ENCODE results near the gene FXN. TPM values are rescaled to one million over a fixed set of nuclear protein-coding genes. Genes with fewer than 3 reads are reported as not detected.
"Not testable (repeated sequence)": the region's sequence is repeated elsewhere in the genome, so short reads cannot be mapped to it uniquely, and the experiment has no call there.

The FXN gene
- total RNA-seq, 1 experiment from 2014 or later: 26.3 TPM

GRCh38 chr9:69103348-69103996, 67.9 kb downstream of the FXN start:
- H3K4me1 ChIP-seq (ENCODE audit: low read length); H3K36me3 ChIP-seq (ENCODE audit: insufficient read depth, low read length); H3K9me2 ChIP-seq (replicated peaks; ENCODE audit: insufficient read depth, low read length); H3K4me2 ChIP-seq (ENCODE audit: low read depth, low read length, poor library complexity, severe bottlenecking); H3K79me2 ChIP-seq (ENCODE audit: low read length); H3K9me3 ChIP-seq (ENCODE audit: low read length); H4K20me1 ChIP-seq (ENCODE audit: insufficient read depth, low read depth, low read length); H3K27me3 ChIP-seq (ENCODE audit: low read length); H3K9ac ChIP-seq (ENCODE audit: low read length); H2AFZ ChIP-seq (ENCODE audit: low read length); H3K27ac ChIP-seq (ENCODE audit: low read length); H3K4me3 ChIP-seq (ENCODE audit: low read length); DNase-seq: not testable (repeated sequence)

GRCh38 chr9:69104830-69105527, 69.4 kb downstream of the FXN start:
- no peaks in the 10 kb centered on the region for H4K20me1 ChIP-seq (ENCODE audit: insufficient read depth, low read depth, low read length)
- no peak overlapping the region for H3K4me2 ChIP-seq (ENCODE audit: low read depth, low read length, poor library complexity, severe bottlenecking)
- H3K27me3 ChIP-seq (ENCODE audit: low read length): no peaks in the 10 kb centered on the region
- DNase-seq: no peak
- H3K9me2 ChIP-seq (replicated peaks; ENCODE audit: insufficient read depth, low read length): no peaks in the 10 kb centered on the region
- no peaks in the 10 kb centered on the region for H3K4me1 ChIP-seq (ENCODE audit: low read length)
- H3K9me3 ChIP-seq (ENCODE audit: low read length): no peaks in the 10 kb centered on the region
- H3K36me3 ChIP-seq (ENCODE audit: insufficient read depth, low read length): no peaks in the 10 kb centered on the region
- H2AFZ ChIP-seq (ENCODE audit: low read length): no peak overlapping the region
- H3K9ac ChIP-seq (ENCODE audit: low read length): no peak overlapping the region
- no peak overlapping the region for H3K27ac ChIP-seq (ENCODE audit: low read length)
- H3K4me3 ChIP-seq (ENCODE audit: low read length): no peak overlapping the region
- H3K79me2 ChIP-seq (ENCODE audit: low read length): no peaks in the 10 kb centered on the region

- H3K27me3 ChIP-seq (ENCODE audit: low read length): no peaks in the 10 kb centered on the region
- H3K79me2 ChIP-seq (ENCODE audit: low read length): no peaks in the 10 kb centered on the region
- no peaks in the 10 kb centered on the region for H3K4me1 ChIP-seq (ENCODE audit: low read length)
- DNase-seq: no peak
- no peaks in the 10 kb centered on the region for H4K20me1 ChIP-seq (ENCODE audit: insufficient read depth, low read depth, low read length)
- H3K4me3 ChIP-seq (ENCODE audit: low read length): no peak overlapping the region
- no peak overlapping the region for H3K27ac ChIP-seq (ENCODE audit: low read length)
- no peak overlapping the region for H3K9ac ChIP-seq (ENCODE audit: low read length)
- H3K36me3 ChIP-seq (ENCODE audit: insufficient read depth, low read length): no peaks in the 10 kb centered on the region
- no peaks in the 10 kb centered on the region for H3K9me3 ChIP-seq (ENCODE audit: low read length)
- H2AFZ ChIP-seq (ENCODE audit: low read length): no peak overlapping the region
- no peaks in the 10 kb centered on the region for H3K9me2 ChIP-seq (replicated peaks; ENCODE audit: insufficient read depth, low read length)
- H3K4me2 ChIP-seq (ENCODE audit: low read depth, low read length, poor library complexity, severe bottlenecking): no peak overlapping the region
Measured at GRCh38 chr9:69107771-69108170, 72.2 kb downstream of the FXN start.

- not testable (repeated sequence) for H2AFZ ChIP-seq (ENCODE audit: low read length); H3K4me2 ChIP-seq (ENCODE audit: low read depth, low read length, poor library complexity, severe bottlenecking); H3K9me3 ChIP-seq (ENCODE audit: low read length); H3K79me2 ChIP-seq (ENCODE audit: low read length); H3K36me3 ChIP-seq (ENCODE audit: insufficient read depth, low read length); H3K27me3 ChIP-seq (ENCODE audit: low read length); H3K27ac ChIP-seq (ENCODE audit: low read length); H3K9ac ChIP-seq (ENCODE audit: low read length); H3K4me1 ChIP-seq (ENCODE audit: low read length); H3K9me2 ChIP-seq (replicated peaks; ENCODE audit: insufficient read depth, low read length); H3K4me3 ChIP-seq (ENCODE audit: low read length); DNase-seq; H4K20me1 ChIP-seq (ENCODE audit: insufficient read depth, low read depth, low read length)
Measured at GRCh38 chr9:69108706-69109105, 73.2 kb downstream of the FXN start.

DNA sequence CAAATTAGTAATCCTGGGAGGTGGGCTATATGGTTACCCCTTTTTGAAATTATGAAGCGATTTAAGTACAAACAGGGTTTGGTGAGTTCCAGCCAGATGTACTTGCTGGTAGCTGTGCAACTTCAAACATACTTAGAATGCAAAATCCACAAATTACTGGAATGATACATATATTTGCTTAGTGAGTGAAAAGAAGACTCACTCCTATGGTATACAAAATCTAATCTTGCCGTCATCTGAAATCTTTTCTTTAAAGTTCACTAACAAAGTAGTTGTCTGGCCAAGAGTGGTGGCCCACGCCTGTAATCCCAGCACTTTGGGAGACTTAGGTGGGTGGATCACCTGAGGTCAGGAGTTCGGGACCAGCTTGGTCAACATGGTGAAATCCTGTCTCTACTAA, 73.6 kb downstream of the FXN start:
- no peaks in the 10 kb centered on the region for H3K4me1 ChIP-seq (ENCODE audit: low read length)
- no peak overlapping the region for H2AFZ ChIP-seq (ENCODE audit: low read length)
- no peaks in the 10 kb centered on the region for H3K9me2 ChIP-seq (replicated peaks; ENCODE audit: insufficient read depth, low read length)
- no peak overlapping the region for H3K4me3 ChIP-seq (ENCODE audit: low read length)
- no peaks in the 10 kb centered on the region for H3K36me3 ChIP-seq (ENCODE audit: insufficient read depth, low read length)
- H3K27ac ChIP-seq (ENCODE audit: low read length): no peak overlapping the region
- H3K4me2 ChIP-seq (ENCODE audit: low read depth, low read length, poor library complexity, severe bottlenecking): no peak overlapping the region
- H4K20me1 ChIP-seq (ENCODE audit: insufficient read depth, low read depth, low read length): no peaks in the 10 kb centered on the region
- DNase-seq: no peak
- H3K9me3 ChIP-seq (ENCODE audit: low read length): no peaks in the 10 kb centered on the region
- H3K27me3 ChIP-seq (ENCODE audit: low read length): no peaks in the 10 kb centered on the region
- no peak overlapping the region for H3K9ac ChIP-seq (ENCODE audit: low read length)
- no peaks in the 10 kb centered on the region for H3K79me2 ChIP-seq (ENCODE audit: low read length)

DNA sequence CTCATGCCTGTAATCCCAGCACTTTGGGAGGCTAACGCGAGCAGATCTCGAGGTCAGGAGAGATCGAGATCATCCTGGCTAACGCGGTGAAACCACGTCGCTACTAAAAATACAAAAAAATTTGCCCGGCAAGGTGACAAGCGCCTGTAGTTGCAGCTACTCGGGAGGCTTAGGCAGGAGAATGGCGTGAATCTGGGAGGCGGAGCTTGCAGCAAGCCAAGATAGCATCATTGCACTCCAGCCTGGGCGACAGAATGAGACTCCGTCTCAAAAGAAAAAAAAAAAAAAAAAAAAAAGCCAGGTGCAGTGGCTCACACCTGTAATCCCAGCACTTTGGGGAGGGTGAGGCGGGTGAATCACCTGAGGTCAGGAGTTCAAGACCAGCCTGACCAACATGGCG, 77.1 kb downstream of the FXN start:
- not testable (repeated sequence) for H3K9ac ChIP-seq (ENCODE audit: low read length); H3K4me1 ChIP-seq (ENCODE audit: low read length); H2AFZ ChIP-seq (ENCODE audit: low read length); DNase-seq; H3K27me3 ChIP-seq (ENCODE audit: low read length); H3K36me3 ChIP-seq (ENCODE audit: insufficient read depth, low read length); H3K4me3 ChIP-seq (ENCODE audit: low read length); H3K27ac ChIP-seq (ENCODE audit: low read length); H4K20me1 ChIP-seq (ENCODE audit: insufficient read depth, low read depth, low read length); H3K79me2 ChIP-seq (ENCODE audit: low read length); H3K9me2 ChIP-seq (replicated peaks; ENCODE audit: insufficient read depth, low read length); H3K9me3 ChIP-seq (ENCODE audit: low read length); H3K4me2 ChIP-seq (ENCODE audit: low read depth, low read length, poor library complexity, severe bottlenecking)

DNA sequence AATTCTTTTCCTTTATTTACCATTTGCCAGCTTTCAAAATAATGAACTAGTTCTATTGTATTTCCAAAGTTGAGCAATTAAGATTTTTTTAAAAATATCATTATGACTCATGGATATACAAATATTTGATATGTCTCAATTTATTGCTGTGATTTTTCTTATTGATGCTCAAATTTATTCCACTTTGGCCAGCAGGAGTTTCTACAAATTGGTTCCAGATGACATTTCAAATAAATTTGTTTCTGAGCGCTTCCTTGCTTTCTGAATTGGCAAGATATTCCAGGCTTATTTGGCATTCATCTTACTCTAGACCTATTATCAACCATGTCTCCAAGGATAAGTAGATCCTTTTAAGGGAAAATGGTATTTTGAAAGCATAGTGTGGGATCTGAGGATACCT, 80.1 kb downstream of the FXN start:
- H3K27me3 ChIP-seq (ENCODE audit: low read length): no peaks in the 10 kb centered on the region
- no peak overlapping the region for H3K4me3 ChIP-seq (ENCODE audit: low read length)
- no peaks in the 10 kb centered on the region for H3K9me2 ChIP-seq (replicated peaks; ENCODE audit: insufficient read depth, low read length)
- H3K27ac ChIP-seq (ENCODE audit: low read length): no peak overlapping the region
- no peaks in the 10 kb centered on the region for H3K4me1 ChIP-seq (ENCODE audit: low read length)
- no peaks in the 10 kb centered on the region for H3K79me2 ChIP-seq (ENCODE audit: low read length)
- H3K9ac ChIP-seq (ENCODE audit: low read length): no peak overlapping the region
- no peak overlapping the region for H2AFZ ChIP-seq (ENCODE audit: low read length)
- no peaks in the 10 kb centered on the region for H4K20me1 ChIP-seq (ENCODE audit: insufficient read depth, low read depth, low read length)
- no peak overlapping the region for H3K4me2 ChIP-seq (ENCODE audit: low read depth, low read length, poor library complexity, severe bottlenecking)
- no peaks in the 10 kb centered on the region for H3K36me3 ChIP-seq (ENCODE audit: insufficient read depth, low read length)
- DNase-seq: no peak
- no peaks in the 10 kb centered on the region for H3K9me3 ChIP-seq (ENCODE audit: low read length)

- no peak overlapping the region for H2AFZ ChIP-seq (ENCODE audit: low read length)
- H3K4me1 ChIP-seq (ENCODE audit: low read length): no peaks in the 10 kb centered on the region
- DNase-seq: no peak
- no peak overlapping the region for H3K9ac ChIP-seq (ENCODE audit: low read length)
- no peaks in the 10 kb centered on the region for H3K9me2 ChIP-seq (replicated peaks; ENCODE audit: insufficient read depth, low read length)
- no peaks in the 10 kb centered on the region for H3K9me3 ChIP-seq (ENCODE audit: low read length)
- H3K27ac ChIP-seq (ENCODE audit: low read length): no peak overlapping the region
- H3K4me2 ChIP-seq (ENCODE audit: low read depth, low read length, poor library complexity, severe bottlenecking): no peak overlapping the region
- no peaks in the 10 kb centered on the region for H3K79me2 ChIP-seq (ENCODE audit: low read length)
- no peaks in the 10 kb centered on the region for H4K20me1 ChIP-seq (ENCODE audit: insufficient read depth, low read depth, low read length)
- H3K4me3 ChIP-seq (ENCODE audit: low read length): no peak overlapping the region
- H3K27me3 ChIP-seq (ENCODE audit: low read length): no peaks in the 10 kb centered on the region
- no peaks in the 10 kb centered on the region for H3K36me3 ChIP-seq (ENCODE audit: insufficient read depth, low read length)
Measured at GRCh38 chr9:69118656-69119055, 83.1 kb downstream of the FXN start.
